ENCODE measurements around the gene GNB1L.

The GNB1L gene

DNA sequence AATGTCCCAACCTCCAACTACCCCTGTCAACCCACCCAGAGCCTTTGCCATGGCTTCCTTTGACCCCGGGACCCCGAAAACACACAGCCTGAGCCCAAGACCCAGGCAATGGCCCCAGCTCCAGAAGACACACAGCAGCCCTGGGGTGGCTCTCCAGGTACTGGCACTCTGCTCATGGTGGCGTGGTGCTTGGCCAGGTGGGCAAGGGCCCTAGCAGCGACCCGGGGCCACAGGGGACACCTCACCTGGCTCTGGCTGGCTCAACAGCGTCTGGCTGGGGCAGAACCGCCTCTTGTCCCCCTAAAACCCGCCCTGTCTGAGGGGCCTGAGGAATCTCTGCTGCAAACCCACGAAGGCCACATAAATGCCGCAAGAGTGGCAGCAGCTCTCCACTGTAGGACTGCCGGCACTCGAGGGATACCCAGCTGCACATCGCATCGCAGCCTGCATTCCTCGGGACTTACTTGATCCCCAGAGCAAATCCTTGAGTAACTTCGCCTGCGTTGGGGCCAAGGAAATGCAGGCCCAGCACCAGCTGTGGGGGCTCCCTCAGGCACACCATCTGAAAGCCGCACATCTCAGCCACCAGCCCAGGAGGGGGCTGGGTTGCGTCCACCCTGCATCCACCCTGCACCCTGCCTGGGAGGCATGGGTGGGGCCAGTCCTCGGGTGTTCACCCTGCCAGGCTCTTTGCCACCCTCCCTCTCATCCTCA is 23.1 kb upstream of the GNB1L start:
- FAIRE-seq = no peak
- DNase-seq (ENCODE audit: insufficient read length, low spot score) = no peak

DNA sequence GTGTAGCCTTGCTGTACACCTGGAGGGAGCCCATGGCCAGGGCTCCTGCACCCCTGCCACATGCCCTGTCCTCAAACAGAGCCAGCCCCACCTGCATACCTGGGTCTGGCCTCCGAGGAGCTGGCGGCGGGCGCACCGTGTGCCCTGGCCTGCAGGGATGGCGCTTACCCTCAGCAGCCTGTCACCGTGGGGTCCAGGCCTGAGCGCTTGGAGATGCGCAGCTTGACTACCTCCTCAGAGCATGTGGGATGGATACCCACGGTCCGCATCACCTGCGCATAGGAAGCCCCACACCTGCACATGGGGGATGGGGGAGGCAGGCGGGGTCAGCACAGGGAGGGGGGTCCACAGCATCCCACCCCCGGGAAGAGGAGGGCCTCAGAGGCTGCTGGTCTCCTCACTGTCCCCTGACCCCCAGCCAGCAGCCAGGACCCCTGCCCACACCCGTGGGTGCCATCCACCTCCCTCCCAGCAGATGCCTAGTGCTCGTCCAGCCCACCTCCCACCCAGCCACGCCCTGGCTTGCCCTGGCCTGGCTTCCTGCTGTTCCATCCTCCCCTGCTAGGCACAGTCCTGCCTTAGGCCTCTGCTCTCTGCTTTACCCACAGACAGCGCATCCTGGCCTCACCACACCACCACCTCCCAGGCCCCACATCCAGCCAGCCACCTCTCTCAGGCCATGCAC is 22.4 kb upstream of the GNB1L start:
- FAIRE-seq = no peak
- no peak for DNase-seq (ENCODE audit: insufficient read length, low spot score)

GRCh38 chr22:19876314-19876940 is 21.8 kb upstream of the GNB1L start:
- no peak for DNase-seq (ENCODE audit: insufficient read length, low spot score)
- no peak for FAIRE-seq

DNA sequence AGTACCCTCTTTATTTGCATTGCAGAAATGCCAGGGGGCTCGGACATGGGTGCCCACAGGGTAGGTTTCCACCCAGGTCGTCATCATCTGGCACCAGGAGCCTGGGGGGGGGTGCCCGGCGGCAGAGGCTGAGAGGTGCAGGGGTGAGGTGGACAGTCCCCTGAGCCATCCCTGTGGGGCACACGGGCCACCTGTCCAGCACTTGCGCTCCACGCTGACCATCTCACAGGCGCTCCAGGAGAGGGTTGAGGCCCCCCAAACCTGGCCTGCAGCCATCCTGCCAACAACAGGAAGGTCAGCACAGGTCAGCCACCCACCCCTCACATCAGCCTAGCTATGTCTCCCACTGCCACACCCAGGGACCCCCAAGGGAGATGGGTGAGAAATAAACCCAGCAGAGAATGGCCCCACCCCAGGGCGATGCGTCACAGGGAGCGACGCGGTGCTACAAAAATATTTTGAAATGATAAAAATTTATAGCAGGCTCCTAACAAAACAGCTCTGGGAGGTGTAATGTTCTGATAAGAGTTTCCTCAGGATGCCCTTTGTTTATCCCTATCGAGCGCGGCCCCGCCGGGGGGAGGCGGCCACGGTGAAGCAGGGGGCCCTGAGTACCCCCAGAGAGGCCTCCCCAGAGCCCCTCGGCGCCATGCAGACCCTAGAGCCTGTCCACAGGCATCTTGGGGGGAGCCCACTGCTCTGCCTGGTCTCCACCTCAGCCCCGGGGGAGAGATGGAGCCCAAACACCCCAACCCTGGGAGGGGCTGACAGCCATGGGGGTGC is 21.0 kb upstream of the GNB1L start:
- FAIRE-seq = no peak
- no peak for DNase-seq (ENCODE audit: insufficient read length, low spot score)

DNA sequence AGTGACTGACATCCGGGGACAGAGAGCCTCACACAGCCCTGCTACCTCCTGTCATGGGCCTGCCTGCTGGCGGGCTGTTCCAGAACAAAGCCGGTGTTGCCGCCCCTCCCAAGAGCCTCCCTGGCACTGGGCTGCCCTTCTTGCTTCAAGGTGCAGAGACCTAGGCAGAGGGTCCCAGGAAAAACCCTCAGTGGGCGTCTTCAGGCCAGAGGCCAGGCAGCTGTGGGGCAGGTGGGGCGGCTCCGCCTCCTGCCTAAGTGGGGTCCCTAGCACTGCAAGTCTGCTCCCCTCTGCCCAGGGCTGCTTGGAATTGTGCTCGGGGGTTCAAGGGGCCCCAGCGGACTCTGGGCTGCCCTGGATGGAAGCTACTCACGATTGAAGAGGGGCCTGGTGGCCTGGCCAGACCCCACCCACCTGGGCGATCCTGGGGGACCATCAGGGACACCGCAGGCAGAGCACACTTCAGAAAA is 20.4 kb upstream of the GNB1L start:
- no peak for DNase-seq (ENCODE audit: insufficient read length, low spot score)
- FAIRE-seq = no peak

DNA sequence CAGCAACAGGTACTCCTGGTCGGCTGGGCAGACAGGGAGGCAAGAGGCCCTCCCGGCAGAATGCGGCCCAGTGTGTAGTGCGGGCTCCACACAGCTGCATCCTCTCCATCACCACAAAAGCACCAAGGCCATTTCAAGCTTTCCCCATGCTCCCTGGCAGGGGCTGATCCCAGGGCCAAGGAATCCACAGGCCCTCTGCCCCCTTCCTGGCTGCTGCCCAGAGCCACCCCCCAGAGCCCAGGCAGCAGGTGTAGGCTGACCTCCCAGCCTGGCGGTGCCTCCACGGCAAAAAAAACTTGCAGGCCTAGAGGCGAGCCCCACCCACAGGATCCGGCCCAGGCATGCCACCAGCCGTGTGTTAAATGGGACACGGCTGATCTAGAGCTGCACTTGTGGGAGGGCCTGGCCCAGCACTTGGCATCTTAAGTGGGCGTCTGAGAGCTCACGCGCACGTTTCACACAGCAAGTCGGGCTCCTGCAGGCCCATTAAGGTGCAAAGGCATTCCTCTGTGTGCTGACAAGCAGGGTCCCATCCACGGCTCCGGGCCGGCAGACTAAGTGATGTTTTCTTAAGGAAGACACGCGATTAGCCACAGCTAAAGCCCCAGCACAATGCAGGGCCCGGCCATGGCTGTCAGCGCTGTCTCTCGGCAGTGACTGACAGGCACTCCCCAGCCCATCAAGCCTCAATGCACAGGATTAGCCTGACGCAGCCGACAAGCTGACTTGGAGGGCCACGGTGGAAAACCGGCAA is 19.8 kb upstream of the GNB1L start:
- no peak for FAIRE-seq
- no peak for DNase-seq (ENCODE audit: insufficient read length, low spot score)

- no peak for FAIRE-seq
Measured at GRCh38 chr22:19873960-19874306, 19.3 kb upstream of the GNB1L start.

DNA sequence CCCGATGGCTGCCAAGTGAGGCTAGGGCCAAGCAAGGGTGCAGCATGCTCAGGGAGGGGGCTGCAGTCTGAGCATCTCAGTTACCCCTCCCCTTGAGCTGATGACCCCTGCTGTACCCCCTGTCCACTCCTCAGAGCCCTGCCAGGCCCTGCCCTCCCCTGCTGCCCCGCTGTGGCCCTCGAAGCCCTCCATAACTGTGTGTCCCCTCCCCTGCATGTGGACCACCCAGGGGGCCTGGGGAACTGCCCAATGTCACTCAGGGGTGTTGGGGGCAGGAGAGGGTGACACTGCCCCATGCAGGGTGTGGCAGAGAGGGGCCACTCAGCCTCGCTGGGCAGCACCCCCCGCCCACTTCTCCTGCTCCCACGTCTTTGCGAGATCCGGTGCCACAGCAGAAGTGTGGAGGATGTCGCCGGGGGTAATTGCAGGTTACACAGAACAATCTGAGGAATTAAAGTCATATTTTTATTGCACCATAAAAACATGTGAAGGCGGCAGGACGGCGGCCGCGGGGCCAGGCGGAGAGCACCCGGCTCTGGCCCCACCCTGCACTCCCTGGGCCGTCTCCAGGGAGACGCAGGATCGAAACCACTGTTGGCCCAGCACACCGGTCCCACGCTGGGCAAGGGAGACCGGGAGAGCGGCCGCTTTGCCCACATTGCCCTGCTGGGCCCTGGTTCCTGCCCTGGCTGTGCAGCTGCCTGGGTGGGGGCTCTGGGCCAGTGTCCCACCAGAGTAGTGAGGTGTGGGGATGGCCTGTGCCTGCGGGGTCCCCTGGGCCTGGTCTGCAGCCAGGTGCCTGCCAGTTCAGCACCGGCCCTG is 18.7 kb upstream of the GNB1L start:
- DNase-seq (ENCODE audit: insufficient read length, low spot score) (no peak), FAIRE-seq (no peak)

More at GRCh38 chr22:19873960-19874306, 19.3 kb upstream of the GNB1L start:
- DNase-seq (ENCODE audit: insufficient read length, low spot score) = no peak

DNA sequence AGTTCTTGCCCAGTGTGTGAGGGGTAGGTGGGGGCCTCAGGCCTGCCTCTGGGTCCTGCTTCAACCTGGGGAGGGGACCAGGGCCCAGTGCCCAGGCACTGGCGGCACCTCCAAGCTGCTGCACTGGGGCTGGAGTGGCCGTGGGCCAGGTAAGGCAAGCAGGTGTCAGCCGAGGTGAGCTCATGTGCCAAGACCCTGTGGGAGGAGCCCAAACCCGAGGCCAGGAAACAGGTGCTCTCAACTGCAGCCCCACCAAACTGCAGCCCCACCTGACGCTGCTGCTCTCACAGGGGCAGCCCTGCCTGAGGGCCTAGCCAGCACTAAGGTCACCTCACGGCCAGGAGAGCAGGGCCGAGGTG is 18.1 kb upstream of the GNB1L start:
- no peak for DNase-seq (ENCODE audit: insufficient read length, low spot score)
- no peak for FAIRE-seq

- FAIRE-seq = no peak
- no peak for DNase-seq (ENCODE audit: insufficient read length, low spot score)
Measured at GRCh38 chr22:19871845-19872778, 17.4 kb upstream of the GNB1L start.

- DNase-seq (ENCODE audit: insufficient read length, low spot score) (no peak), FAIRE-seq (no peak)
Measured at GRCh38 chr22:19871023-19871844, 16.6 kb upstream of the GNB1L start.

DNA sequence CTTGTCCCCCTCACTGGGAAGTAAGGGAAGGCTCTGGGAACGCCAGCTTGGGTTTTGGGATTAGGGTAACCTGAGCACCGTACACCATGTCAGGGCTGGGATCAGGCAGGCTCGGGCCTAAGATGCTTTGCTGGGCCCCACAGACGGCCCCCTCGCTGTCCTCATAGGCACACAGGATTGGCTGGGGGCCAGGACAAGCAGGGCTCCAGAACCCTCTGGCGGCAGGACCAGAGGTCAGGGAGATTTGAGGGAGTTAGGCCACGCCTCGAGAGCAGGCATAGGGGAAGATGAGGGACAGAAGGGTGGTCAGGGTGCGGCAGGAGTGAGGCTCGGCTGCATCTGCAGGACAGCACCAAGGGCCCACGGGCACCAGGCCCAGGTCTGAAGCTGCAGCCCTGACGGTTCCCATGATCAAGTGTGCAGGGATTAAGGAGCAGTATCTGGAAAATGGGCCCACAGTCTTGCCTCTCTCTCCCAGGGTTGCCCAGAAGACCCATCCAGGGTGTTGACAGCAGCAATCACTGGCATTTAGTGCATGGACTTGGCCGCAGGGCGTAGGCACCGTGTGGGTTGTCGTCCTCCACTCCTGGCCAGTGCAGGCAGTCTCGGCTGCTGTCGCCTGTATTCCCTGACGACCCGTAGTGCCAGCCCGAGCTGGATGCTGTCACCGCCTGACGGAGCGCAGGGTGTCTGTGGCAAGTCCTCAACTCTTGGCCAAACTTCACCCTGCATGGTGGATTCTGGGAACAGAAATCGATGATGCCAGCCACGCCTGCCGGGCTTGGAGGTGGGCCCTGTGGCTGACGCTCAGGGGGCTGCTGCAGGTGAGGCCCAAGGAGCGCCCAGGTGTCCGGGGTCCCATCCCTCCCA is 15.7 kb upstream of the GNB1L start:
- DNase-seq (ENCODE audit: insufficient read length, low spot score) (no peak), FAIRE-seq (no peak)

DNA sequence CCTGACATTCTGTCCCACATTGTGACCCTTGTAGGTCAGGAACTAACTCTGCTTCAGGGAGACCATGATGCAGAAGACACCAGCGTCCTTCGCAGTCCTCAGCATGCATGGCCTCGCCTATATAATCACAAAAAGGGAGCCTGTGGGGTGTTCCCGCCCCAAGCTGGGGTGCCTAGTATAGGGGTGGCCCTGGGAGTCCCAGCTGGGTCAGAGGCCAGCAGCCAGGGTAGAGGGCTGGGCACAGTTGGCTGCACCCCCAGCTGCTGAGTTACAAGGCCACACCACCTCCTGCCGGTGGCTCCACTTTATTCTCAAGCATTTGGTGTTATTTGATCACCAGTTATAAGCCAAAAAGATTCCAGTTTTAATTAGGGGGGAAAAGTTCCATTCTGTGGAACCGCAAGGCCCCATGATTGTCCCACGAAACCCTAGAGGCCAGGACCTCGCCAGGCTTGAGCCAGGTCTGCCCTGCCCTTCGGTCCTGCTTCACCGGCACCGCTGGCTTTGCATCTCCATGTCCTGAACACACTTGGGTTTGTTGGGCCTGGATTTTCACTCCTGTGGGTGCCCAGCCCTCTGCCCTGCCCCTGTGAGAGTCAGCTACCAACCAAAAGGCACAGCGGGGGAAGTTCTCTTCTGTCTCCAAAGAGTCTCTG is 15.0 kb upstream of the GNB1L start:
- DNase-seq (ENCODE audit: insufficient read length, low spot score) (no peak), FAIRE-seq (no peak)

GRCh38 chr22:19868773-19869471 is 14.2 kb upstream of the GNB1L start:
- FAIRE-seq (no peak), DNase-seq (ENCODE audit: insufficient read length, low spot score) (no peak)

GRCh38 chr22:19868333-19868732 is 13.7 kb upstream of the GNB1L start:
- DNase-seq (ENCODE audit: insufficient read length, low spot score) = no peak

DNA sequence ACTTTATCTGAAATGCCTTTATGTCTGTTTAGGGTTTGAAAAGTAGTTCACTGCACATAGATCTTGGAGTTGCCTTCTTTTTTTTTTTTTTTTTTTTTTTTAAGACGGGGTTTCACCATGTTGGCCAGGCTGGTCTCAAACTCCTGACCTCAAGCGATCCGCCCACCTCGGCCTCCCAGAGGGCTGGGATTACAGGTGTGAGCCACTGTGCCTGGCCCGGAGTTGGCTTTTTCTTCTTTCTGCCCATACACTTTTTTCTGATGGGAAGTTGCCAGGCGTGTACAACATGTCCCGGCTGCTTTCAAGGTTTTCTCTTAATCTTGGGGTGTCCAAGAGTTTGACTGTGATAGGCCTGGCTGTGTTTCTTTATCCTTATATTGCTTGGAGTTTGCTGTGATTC is 12.9 kb upstream of the GNB1L start:
- FAIRE-seq (no peak), DNase-seq (ENCODE audit: insufficient read length, low spot score) (no peak)

More at GRCh38 chr22:19868333-19868732, 13.7 kb upstream of the GNB1L start:
- no peak for FAIRE-seq
